IPS-NIHi11 (cell line): Measurements from ENCODE around the gene TACC2.
"Not testable (repeated sequence)": the region's sequence is repeated elsewhere in the genome, so short reads cannot be mapped to it uniquely, and the experiment has no call there.

Experiments
- DNase-seq: peaks from one replicate; pipeline ENCODE4 v3.0.0; 2012; ENCODE audit warnings: mixed read lengths, low spot score

Gene TACC2

DNA sequence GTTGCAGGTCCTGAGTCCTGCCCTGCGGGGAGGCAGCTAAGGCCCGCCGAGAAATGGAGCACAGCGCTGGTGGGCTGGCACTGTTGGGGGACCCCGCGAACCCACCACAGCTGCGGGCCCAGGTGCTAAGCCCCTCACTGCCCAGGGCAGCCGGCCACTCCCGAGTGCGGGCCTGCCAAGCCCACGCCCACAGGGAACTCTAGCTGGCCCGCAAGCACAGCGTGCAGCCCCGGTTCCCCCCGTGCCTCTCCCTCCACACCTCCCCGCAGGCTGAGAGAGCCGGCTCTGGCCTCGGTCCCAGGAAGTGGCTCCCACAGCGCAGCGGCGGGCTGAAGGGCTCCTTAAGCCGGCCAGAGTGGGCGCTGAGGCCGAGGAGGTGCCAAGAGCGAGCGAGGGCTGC, 10.5 kb upstream of the TACC2 start:
- DNase-seq: no peak

GRCh38 chr10:121981346-121981745, 7.6 kb upstream of the TACC2 start:
- no peak for DNase-seq

- DNase-seq: no peak
These were observed 5.1 kb upstream of the TACC2 start for GRCh38 chr10:121983852-121984251.

- no peak for DNase-seq
These were observed 4.5 kb upstream of the TACC2 start for GRCh38 chr10:121984463-121984862.

DNA sequence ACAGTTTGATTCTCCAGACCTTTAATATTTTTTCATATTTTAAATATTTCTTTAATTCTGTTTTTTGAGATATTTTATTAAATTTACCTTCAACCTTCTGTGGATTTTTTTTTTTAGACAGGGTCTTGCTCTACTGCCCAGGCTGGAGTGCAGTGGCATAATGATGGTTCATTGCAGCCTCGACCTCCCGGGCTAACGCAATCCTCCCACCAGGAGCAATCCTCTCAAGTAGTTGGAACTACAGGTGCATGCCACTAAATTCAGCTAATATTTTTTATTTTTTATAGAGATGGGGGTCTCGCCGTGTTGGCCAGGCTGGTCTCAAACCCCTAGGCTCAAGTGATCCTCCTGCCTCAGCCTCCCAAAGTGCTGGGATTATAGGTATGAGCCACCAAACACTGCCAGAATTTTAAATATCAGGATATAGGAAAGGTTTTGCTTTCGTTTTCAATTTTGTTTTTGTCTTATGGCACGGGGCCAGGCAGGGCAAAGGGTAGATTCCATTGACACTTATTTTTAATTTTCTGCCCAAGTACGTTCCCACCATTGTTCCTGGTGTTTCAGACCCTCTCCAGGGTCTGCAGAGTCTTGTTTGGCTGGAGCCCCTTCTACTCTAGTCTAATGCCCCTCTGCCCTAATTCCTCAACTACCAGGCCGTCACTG, 1.2 kb downstream of the TACC2 start:
- no peak for DNase-seq

- DNase-seq: not testable (repeated sequence)
These were observed 2.8 kb downstream of the TACC2 start for GRCh38 chr10:121991727-121992126.

DNA sequence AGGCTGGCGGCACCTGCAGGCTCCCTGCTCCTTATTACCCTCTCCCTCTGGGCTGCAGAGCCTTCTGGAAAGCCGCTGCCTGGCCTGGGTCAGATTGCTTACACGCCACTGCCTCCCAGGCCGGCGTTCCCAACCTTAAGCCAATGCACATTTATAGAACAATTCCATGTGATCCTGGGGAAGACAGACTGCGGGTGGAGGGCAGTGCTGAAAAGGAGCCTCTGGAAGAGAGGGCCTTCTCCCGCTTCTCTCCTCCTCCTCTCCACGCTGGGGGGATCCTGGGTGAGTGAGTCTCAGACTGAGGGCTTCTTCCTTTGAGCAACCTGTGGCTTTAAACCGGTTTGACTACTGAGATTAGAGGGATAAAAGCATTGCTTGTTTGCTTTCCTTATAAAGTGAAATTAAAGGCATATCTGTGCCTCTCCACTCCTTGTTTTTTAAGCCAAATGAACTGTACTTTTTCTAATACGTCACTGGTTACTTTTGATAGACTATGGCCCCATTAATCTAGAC, 5.5 kb downstream of the TACC2 start:
- DNase-seq: peak; percentile 50

DNA sequence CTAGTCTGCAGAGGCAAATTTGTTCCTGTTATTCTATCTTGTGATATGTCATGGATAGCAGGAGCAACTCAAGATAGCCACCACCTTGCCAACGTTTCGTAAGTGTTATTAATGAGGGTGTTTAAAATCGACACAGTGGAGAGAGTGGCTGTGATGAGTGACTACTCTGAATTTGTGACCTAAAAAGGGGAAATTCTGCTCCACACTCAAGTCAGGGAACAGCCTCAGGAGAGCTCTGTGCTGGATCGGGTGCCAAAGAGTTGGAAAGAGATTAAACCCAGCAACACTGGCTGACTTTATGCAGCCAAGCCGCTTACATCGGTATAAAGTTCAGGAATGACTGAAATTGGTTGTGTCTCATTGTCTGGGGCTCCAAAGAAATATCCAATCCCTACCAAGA, 9.5 kb downstream of the TACC2 start:
- no peak for DNase-seq

- no peak for DNase-seq
These were observed 10.3 kb downstream of the TACC2 start for GRCh38 chr10:121999301-121999700.

DNA sequence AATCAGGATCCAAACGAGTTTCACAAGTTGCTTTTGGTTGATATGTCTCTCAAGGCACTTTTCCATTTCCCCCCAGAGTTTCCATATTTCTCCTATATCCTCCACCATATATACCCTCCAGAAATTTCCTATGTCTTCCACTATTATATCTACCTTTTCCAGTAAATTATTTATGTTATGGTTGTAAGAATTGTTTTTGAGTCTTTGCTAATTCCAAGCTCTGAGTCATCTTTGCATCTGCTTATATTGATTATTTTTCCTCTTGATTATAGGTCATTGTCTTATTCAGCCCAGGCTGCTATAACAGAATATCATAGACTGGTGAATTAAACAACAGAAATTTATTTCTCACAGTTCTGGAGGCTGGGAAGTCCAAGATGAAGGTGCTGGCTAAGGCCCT, 12.7 kb downstream of the TACC2 start:
- no peak for DNase-seq

DNA sequence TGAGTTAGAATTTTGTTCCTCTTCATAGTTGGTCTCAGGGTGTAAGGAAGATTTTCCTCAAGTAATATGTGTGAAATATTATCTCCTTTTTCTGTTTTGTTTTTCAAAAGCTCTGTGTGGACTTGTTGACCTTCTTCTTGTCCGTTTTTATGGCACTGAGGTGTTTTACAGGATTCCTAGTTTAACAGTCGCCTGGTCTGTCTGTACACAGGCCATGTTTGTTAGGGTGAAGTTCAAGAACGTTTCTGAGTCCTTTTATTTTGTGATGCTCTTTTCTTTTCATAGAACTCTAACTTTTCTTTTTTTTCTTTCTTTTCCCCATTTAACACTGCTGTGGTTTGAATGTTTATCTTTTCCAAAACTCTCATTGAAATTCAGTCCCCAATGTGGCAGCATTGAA, 18.5 kb downstream of the TACC2 start:
- no peak for DNase-seq

DNA sequence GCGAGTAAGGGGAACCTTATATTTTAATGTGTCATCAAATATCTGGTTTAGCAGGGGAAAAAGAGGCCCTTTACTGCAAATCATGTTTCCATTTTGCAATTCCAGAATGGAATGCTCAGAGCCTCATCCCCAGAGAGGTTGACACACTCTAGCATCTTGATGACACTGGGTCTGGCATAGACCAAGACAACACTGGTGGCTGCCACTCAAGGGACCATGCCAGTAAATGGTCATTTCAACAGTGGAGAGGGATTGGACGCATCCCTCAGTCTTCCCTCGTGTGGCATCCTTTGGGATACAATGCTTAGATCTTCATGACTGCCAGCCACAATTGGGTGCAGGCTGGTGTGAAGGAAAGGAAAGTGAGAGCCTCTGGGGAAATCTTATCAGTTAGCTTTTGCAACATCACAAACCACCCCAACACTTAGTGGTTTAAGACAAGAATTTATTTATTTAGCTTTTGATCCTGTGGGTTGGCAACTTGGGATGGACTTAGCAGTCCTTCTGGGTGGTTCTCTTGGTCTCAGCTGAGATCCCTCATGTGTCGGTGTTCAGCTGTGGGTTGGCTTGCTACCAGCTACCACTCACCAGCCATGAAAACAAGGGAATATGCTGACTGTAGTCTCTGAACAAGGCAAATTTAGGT, 21.6 kb downstream of the TACC2 start:
- no peak for DNase-seq

- DNase-seq: no peak
These were observed 23.8 kb downstream of the TACC2 start for GRCh38 chr10:122012731-122013130.

DNA sequence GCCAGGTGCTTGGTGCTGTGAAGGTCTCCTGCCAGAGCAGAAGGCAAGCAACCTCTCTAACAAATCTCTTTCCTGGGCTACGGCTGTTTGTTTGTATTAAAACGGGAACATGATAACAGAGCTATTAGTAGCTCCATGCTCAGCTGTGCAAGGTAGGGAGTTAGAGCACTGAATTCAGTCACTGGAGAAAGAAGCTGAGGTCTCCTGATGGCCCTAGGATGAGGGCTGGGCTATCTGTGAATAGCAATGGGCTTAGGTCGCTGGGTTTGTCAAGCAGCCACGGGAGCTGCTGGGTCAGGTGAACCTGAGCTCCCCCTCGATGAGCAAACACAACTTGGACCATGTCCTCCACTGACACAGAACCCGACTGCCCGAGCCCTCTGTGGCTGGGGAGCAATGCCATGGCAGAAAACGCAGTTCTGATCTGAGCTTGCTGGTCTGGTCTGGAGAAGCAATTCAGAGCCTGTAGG, 24.4 kb downstream of the TACC2 start:
- DNase-seq: no peak

- no peak for DNase-seq
These were observed 25.8 kb downstream of the TACC2 start for GRCh38 chr10:122014652-122015248.

- not testable (repeated sequence) for DNase-seq
These were observed 29.0 kb downstream of the TACC2 start for GRCh38 chr10:122017926-122018325.

GRCh38 chr10:122018491-122018890, 29.5 kb downstream of the TACC2 start:
- DNase-seq: no peak

GRCh38 chr10:122018951-122019413, 30.0 kb downstream of the TACC2 start:
- DNase-seq: peak; percentile 55

GRCh38 chr10:122019414-122019975, 30.5 kb downstream of the TACC2 start:
- peak; percentile 77 for DNase-seq

GRCh38 chr10:122020226-122020625, 31.3 kb downstream of the TACC2 start:
- DNase-seq: peak; percentile 4

DNA sequence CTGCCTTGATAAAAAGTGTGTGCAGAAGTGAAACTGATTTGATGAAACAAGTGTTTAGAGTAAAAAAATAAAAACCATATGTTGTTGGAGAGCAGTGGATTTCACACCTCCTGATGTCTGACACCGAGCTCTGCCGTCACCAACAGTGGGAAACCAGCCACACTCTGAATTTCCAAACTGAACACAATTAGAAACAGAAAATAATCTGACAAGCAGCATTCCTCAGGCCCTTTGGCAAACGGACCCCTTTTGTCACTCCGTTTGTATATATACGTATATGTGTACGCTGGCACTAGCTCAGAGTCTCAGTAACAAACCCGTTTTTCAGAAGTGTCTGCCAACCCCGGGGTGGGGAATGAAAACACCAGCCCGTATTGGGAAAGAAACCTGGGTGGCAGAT, 32.4 kb downstream of the TACC2 start:
- peak; percentile 1 for DNase-seq

DNA sequence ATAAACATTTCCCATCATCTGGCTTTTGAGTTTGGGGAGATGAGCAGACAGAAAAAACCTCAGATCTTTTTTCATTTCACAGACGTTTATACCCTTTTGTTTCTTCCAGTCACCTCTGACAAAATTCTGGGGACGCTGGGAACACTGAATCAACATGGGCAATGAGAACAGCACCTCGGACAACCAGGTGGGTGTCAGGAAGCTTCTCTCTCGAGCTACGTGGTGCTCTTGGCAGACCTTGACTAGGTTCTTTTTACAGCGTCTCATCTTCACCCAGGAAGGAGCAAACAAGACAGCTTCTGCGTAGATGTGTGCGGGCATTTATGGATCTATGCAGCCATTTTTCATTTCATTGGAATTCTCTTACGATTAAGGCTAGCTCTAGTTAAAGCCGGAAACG, 32.9 kb downstream of the TACC2 start:
- DNase-seq: peak; percentile 1

DNA sequence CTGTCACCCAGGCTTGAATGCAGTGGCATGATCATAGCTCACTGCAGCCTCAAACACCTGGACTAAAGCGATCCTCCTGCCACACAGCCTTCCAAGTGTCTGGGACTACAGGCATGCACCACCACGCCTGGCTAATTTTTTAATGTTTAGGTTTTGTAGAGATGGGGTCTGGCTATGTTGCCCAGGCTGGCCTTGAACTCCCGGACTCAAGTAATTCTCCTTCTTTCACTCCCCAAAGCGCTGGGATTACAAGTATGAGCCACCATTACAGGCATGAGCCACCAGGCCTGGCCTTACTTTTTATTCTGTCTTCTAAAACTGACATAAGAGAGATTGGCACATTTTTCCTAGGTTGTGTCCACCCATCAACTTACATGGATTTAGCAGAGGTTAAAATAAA, 33.3 kb downstream of the TACC2 start:
- DNase-seq: no peak
